BE2C (cell line): ENCODE results near the gene TMPRSS11A. TPM values are rescaled to one million over a fixed set of nuclear protein-coding genes. Genes with fewer than 3 reads are reported as not detected.

ENCODE experiments used
- DNase-seq: peaks from one replicate; pipeline ENCODE4 v3.0.0-alpha.2; 2020
- H3K27me3 ChIP-seq: fragments of 250-450 bp; sonication (Bioruptor Pico); 2 replicates; pipeline ENCODE4 v1.5.1; 2020; ENCODE audit warnings: mild to moderate bottlenecking
- H3K36me3 ChIP-seq: fragments of 250-450 bp; sonication (Bioruptor Pico); 2 replicates; pipeline ENCODE4 v1.5.1; 2020; ENCODE audit warnings: mild to moderate bottlenecking
- H3K4me1 ChIP-seq: fragments of 250-450 bp; sonication (Bioruptor Pico); 2 replicates; pipeline ENCODE4 v1.5.1; 2020
- H3K4me3 ChIP-seq: 2 replicates; pipeline ENCODE4 v1.5.1; 2011; ENCODE audit warnings: low read depth, low read length
- H3K9me3 ChIP-seq: fragments of 250-450 bp; sonication (Bioruptor Pico); 2 replicates; pipeline ENCODE4 v1.5.1; 2020
- polyA plus RNA-seq: library from polyadenylated mRNA; unstranded; fragments of >200 nt; gene quantifications from one replicate; pipeline ENCODE4 v1.2.1, GENCODE V29; 2012; ENCODE audit warnings: low read depth, missing spikeins; ENCODE audit not compliant: insufficient read length, insufficient read depth
- TF ChIP-seq, protein P1 (sequence below): IDR thresholded peaks from 2 replicates; pipeline ENCODE4 v1.5.1; 2012; ENCODE audit warnings: mild to moderate bottlenecking, low read depth, low read length

The TMPRSS11A gene
- not detected for polyA plus RNA-seq

DNA sequence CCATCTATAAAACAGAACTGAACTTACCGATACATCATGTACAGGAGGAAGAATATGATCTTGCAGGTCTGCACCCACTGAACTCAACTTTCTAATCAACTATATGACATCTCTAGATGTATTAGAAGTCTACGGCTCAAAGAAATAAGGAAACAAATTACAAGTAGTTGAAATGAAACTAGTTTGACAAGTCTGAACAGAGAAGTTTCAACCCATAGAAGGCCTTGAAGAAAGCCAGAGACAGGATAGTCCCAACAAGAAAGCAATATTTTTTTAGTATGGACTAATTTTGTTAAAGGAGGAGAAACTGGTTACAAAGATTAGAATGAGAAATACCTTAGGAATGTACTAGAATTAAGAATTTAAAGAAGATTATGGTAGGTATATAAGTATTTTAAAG, at the start of gene TMPRSS11A:
Gene TMPRSS11A (minus strand): TSS at position 138 of the 400 bp plus-strand sequence. CDS start 100 bp downstream, at position 38.
- Histone ChIP-seq H3K4me3 (no peak within 1 kb of the TSS), H3K4me1 (no peaks in the 10 kb centered on the region), H3K36me3 (no peaks in the 10 kb centered on the region), H3K27me3 (no peaks in the 10 kb centered on the region), H3K9me3 (no peaks in the 10 kb centered on the region)
- no peak for DNase-seq
- TF ChIP-seq, protein P1, sequence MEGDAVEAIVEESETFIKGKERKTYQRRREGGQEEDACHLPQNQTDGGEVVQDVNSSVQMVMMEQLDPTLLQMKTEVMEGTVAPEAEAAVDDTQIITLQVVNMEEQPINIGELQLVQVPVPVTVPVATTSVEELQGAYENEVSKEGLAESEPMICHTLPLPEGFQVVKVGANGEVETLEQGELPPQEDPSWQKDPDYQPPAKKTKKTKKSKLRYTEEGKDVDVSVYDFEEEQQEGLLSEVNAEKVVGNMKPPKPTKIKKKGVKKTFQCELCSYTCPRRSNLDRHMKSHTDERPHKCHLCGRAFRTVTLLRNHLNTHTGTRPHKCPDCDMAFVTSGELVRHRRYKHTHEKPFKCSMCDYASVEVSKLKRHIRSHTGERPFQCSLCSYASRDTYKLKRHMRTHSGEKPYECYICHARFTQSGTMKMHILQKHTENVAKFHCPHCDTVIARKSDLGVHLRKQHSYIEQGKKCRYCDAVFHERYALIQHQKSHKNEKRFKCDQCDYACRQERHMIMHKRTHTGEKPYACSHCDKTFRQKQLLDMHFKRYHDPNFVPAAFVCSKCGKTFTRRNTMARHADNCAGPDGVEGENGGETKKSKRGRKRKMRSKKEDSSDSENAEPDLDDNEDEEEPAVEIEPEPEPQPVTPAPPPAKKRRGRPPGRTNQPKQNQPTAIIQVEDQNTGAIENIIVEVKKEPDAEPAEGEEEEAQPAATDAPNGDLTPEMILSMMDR, result no peak

DNA sequence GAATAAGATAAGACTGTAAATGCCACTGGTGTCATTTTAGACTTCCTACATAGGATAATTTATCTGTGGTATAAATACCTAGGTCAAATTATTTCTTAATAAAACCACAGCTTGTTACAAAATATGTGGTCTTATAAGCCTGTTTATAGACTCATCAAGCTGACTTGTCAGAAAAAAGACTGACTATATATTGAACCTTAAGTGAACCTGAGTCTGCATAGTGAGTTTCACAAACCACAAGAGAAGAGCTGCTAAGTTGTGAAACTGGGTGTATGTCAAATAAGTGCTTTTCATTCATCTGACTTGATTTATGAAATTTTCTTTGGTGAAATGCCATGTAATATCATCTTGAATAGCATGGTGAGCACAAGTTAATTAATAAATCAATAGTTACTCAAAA, 48.4 kb upstream of the TMPRSS11A start:
- no peaks in the 10 kb centered on the region for H3K4me1 ChIP-seq
- H3K27me3 ChIP-seq, result no peaks in the 10 kb centered on the region
- no peak for DNase-seq
- no peak overlapping the region for H3K4me3 ChIP-seq
- H3K36me3 ChIP-seq, result no peaks in the 10 kb centered on the region
- no peaks in the 10 kb centered on the region for H3K9me3 ChIP-seq
- TF ChIP-seq, protein P1, result no peak

DNA sequence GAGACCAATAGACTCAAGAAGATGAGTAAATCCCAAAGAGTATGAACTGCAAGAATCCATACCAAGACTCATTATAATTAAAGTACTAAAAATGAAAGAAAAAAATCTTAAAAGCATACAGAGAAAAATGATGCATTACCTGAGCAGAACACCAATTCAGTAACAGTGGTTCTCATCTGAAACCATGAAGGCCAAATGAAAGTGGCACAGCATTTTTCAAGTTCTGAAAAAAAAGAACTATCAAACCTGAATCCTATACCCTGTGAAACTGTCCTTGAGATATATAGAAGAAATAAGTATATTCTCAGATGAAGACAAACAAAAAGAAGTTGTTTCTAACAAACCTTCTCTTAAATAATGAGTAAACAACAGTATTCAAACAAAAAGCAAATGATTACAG, 39.6 kb upstream of the TMPRSS11A start:
- no peak overlapping the region for H3K4me3 ChIP-seq
- H3K9me3 ChIP-seq, result no peaks in the 10 kb centered on the region
- no peaks in the 10 kb centered on the region for H3K27me3 ChIP-seq
- DNase-seq, result no peak
- H3K4me1 ChIP-seq, result no peaks in the 10 kb centered on the region
- H3K36me3 ChIP-seq, result no peaks in the 10 kb centered on the region
- TF ChIP-seq, protein P1, result no peak

GRCh38 chr4:67996127-67996526, 32.8 kb upstream of the TMPRSS11A start:
- no peak for DNase-seq
- Histone ChIP-seq H3K27me3 (0 out of 2 replicates have a peak, but pooled peaks cover 3% of the 10 kb centered on the region), H3K36me3 (no peaks in the 10 kb centered on the region), H3K4me1 (no peaks in the 10 kb centered on the region), H3K9me3 (no peaks in the 10 kb centered on the region), H3K4me3 (no peak overlapping the region)
- TF ChIP-seq, protein P1, result no peak

DNA sequence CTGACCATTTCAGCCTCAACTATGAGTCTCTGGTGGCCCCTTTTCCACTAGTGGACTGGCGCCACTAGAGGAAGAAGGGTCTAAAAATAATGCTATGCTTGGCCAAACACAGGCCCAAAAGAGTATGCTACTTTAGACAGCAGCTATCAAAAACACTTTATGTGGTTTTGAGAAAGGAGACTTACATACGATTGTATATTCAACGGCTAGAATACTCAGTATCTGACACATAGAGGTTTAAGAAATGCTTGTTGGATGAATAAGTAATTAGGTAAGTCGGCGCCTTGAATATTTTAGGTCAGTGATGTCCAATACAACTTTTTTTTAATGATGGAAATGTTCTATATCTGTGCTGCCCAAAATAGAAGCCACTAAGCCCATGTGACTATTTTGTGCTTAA, 25.7 kb upstream of the TMPRSS11A start:
- Histone ChIP-seq H3K36me3 (no peaks in the 10 kb centered on the region), H3K4me1 (no peaks in the 10 kb centered on the region), H3K27me3 (no peaks in the 10 kb centered on the region), H3K9me3 (no peaks in the 10 kb centered on the region), H3K4me3 (no peak overlapping the region)
- DNase-seq, result no peak
- TF ChIP-seq, protein P1, result no peak

- TF ChIP-seq, protein P1, result no peak
- Histone ChIP-seq H3K9me3 (no peaks in the 10 kb centered on the region), H3K4me1 (no peaks in the 10 kb centered on the region), H3K27me3 (no peaks in the 10 kb centered on the region), H3K4me3 (no peak overlapping the region), H3K36me3 (no peaks in the 10 kb centered on the region)
- no peak for DNase-seq
Observed at GRCh38 chr4:67983333-67983732, 20.0 kb upstream of the TMPRSS11A start.
